ENCODE measurements around the gene DPP6. TPM values are rescaled to one million over a fixed set of nuclear protein-coding genes. Genes with fewer than 3 reads are reported as not detected.

The DPP6 gene
- total RNA-seq, 1 experiment from 2014 or later: not detected

DNA sequence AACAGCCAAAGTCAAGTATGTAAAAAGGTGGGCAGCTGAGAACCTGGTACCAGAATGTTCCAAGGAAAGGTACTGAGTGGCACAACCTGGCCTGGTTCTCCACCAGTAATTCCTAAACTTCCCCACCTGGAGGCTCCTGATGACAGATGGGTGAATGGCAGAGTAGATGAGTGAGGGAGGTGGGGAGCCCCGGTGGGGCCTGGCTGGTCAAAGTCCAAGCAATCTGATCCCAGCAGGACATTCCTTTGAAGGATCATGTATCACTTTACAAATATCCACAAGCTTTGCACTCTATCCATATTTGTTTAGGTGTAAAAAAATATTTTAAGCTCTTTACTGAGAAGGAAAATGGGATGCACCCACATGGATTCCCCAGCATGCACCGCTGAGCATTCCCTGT, 250.2 kb downstream of the DPP6 start:
- no TSS peak for BruUV-seq (replicated peaks)
- in situ Hi-C loops (cut with HindIII; ENCODE audit: low pct_unique_long_range_greater_than_20kb, low sequenced_read_pairs) (no loop called here), intact Hi-C loops (cut with micrococcal nuclease; ENCODE audit: unreplicated experiment) (no loop called here)
- no peak overlapping the region for H3K4me3 ChIP-seq (ENCODE audit: low read depth in 2 of 2, low read length in 2 of 2)
- H3K27me3 ChIP-seq (ENCODE audit: control insufficient read depth, insufficient read depth, low read length): peaks cover 2% of the 10 kb centered on the region
- POLR2A ChIA-PET: no interaction called here
- DNase-seq (ENCODE audit: low read depth, low spot score) (no peak), ATAC-seq (no peak)
- no peaks in the 10 kb centered on the region for H3K9me3 ChIP-seq (ENCODE audit: control insufficient read depth, insufficient read depth, low read depth, low read length)
- H3K36me3 ChIP-seq (ENCODE audit: control insufficient read depth, insufficient read depth, low read length): no peaks in the 10 kb centered on the region
- TF ChIP-seq, protein P1, sequence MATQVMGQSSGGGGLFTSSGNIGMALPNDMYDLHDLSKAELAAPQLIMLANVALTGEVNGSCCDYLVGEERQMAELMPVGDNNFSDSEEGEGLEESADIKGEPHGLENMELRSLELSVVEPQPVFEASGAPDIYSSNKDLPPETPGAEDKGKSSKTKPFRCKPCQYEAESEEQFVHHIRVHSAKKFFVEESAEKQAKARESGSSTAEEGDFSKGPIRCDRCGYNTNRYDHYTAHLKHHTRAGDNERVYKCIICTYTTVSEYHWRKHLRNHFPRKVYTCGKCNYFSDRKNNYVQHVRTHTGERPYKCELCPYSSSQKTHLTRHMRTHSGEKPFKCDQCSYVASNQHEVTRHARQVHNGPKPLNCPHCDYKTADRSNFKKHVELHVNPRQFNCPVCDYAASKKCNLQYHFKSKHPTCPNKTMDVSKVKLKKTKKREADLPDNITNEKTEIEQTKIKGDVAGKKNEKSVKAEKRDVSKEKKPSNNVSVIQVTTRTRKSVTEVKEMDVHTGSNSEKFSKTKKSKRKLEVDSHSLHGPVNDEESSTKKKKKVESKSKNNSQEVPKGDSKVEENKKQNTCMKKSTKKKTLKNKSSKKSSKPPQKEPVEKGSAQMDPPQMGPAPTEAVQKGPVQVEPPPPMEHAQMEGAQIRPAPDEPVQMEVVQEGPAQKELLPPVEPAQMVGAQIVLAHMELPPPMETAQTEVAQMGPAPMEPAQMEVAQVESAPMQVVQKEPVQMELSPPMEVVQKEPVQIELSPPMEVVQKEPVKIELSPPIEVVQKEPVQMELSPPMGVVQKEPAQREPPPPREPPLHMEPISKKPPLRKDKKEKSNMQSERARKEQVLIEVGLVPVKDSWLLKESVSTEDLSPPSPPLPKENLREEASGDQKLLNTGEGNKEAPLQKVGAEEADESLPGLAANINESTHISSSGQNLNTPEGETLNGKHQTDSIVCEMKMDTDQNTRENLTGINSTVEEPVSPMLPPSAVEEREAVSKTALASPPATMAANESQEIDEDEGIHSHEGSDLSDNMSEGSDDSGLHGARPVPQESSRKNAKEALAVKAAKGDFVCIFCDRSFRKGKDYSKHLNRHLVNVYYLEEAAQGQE (IDR thresholded peaks at IDR 0.05; ENCODE audit: insufficient read depth in 1 of 2, low read depth in 2 of 2, low read length in 1 of 2): no peak
- TF ChIP-seq SIN3A (IDR thresholded peaks at IDR 0.05; ENCODE audit: borderline replicate concordance, insufficient read depth, low read depth, low read length) (no peak), POLR2AphosphoS5 (IDR thresholded peaks at IDR 0.05; ENCODE audit: low read depth, low read length) (no peak), TCF7L2 (IDR thresholded peaks at IDR 0.05; ENCODE audit: low read depth, low read length) (no peak)
- TF ChIP-seq, protein P2, sequence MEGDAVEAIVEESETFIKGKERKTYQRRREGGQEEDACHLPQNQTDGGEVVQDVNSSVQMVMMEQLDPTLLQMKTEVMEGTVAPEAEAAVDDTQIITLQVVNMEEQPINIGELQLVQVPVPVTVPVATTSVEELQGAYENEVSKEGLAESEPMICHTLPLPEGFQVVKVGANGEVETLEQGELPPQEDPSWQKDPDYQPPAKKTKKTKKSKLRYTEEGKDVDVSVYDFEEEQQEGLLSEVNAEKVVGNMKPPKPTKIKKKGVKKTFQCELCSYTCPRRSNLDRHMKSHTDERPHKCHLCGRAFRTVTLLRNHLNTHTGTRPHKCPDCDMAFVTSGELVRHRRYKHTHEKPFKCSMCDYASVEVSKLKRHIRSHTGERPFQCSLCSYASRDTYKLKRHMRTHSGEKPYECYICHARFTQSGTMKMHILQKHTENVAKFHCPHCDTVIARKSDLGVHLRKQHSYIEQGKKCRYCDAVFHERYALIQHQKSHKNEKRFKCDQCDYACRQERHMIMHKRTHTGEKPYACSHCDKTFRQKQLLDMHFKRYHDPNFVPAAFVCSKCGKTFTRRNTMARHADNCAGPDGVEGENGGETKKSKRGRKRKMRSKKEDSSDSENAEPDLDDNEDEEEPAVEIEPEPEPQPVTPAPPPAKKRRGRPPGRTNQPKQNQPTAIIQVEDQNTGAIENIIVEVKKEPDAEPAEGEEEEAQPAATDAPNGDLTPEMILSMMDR (IDR thresholded peaks at IDR 0.05): no peak
- CTCF ChIA-PET: no interaction called here
- H3K27ac ChIP-seq (ENCODE audit: low read length): no peak overlapping the region
- no peaks in the 10 kb centered on the region for H3K4me1 ChIP-seq (ENCODE audit: control insufficient read depth, insufficient read depth, low read length)

DNA sequence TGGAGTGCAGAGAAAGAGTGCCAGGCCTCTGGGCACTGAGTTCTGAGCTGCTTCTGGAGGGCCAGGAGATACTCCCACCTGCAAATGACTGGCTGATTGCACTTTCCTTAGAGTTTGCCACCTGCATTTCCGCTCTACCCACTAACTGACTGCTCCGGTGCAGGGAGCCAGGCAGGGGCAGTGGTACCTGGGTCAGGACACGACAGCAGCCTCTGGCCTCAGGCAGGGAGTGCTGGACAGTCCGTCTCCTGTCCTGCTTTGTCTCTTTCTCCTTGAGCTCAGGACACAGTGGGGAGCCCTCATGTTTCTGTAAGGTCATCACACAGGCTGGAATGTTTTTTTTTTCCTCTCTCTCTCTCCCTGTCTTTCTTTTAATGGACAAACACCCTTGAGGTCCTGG, 252.0 kb downstream of the DPP6 start:
- in situ Hi-C loops (cut with HindIII; ENCODE audit: low pct_unique_long_range_greater_than_20kb, low sequenced_read_pairs): no loop called here
- POLR2A ChIA-PET: no interaction called here
- no peak for TF ChIP-seq SIN3A (IDR thresholded peaks at IDR 0.05; ENCODE audit: borderline replicate concordance, insufficient read depth, low read depth, low read length)
- TF ChIP-seq, protein P2 (IDR thresholded peaks at IDR 0.05): no peak
- TF ChIP-seq, protein P1 (IDR thresholded peaks at IDR 0.05; ENCODE audit: insufficient read depth in 1 of 2, low read depth in 2 of 2, low read length in 1 of 2): no peak
- TF ChIP-seq TCF7L2 (IDR thresholded peaks at IDR 0.05; ENCODE audit: low read depth, low read length): no peak
- no peak for TF ChIP-seq POLR2AphosphoS5 (IDR thresholded peaks at IDR 0.05; ENCODE audit: low read depth, low read length)
- BruUV-seq (replicated peaks): no TSS peak
- Histone ChIP-seq H3K4me1 (ENCODE audit: control insufficient read depth, insufficient read depth, low read length) (no peaks in the 10 kb centered on the region), H3K27ac (ENCODE audit: low read length) (no peak overlapping the region), H3K27me3 (ENCODE audit: control insufficient read depth, insufficient read depth, low read length) (peaks cover 2% of the 10 kb centered on the region), H3K4me3 (ENCODE audit: low read depth in 2 of 2, low read length in 2 of 2) (no peak overlapping the region), H3K36me3 (ENCODE audit: control insufficient read depth, insufficient read depth, low read length) (no peaks in the 10 kb centered on the region), H3K9me3 (ENCODE audit: control insufficient read depth, insufficient read depth, low read depth, low read length) (no peaks in the 10 kb centered on the region)
- DNase-seq (ENCODE audit: low read depth, low spot score) (no peak), ATAC-seq (no peak)
- CTCF ChIA-PET: no interaction called here
- intact Hi-C loops (cut with micrococcal nuclease; ENCODE audit: unreplicated experiment): no loop called here

Data from Panc1 (cell line).